ENCODE results near the gene TEX35.

DNA sequence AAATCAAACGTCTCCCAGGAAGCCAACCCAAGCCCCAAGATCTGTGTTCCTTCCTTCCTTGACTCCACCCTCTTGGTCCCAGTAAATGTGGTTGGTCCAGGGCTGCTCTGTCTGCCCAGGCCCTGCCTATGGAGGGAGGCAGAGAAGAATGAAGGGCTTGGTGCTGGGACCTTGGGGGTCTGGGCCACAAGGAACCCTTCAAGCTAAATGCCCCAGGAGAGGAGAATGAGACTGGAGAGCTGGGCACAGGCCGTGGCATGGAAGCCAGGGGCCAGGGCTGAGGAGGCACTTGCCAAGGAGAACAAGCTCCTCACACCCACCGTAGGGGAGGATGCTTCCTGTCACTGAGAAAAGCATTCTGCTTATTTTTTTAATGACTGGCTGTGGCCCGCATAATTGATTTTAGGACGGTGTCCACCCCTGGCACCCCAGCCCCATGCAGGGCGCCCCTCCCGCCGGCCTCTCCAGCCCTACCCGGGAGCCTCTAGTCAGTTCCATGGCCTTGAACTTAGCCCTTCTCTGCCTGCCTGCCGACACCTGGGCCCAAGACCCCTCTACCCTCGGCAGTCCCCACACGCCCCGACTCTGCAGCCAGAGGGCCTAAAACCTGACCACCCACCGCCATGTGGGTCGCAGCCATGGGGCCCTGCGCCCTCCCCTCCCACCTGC is 17.0 kb upstream of the TEX35 start:
- TF ChIP-seq ZFP3 (tag by site-specific recombination; IDR thresholded peaks at IDR 0.05; ENCODE audit: low read depth) = no peak
- TF ChIP-seq ELK4 (IDR thresholded peaks at IDR 0.05; ENCODE audit: borderline replicate concordance, low read depth, low read length) = no peak
- no peak for TF ChIP-seq ZNF174 (tag by site-specific recombination; IDR thresholded peaks at IDR 0.05)
- no peak for TF ChIP-seq CTCF (tag by site-specific recombination; IDR thresholded peaks at IDR 0.05)
- no peak for TF ChIP-seq ZNF239 (tag by site-specific recombination; IDR thresholded peaks at IDR 0.05)
- no peak for TF ChIP-seq ZNF423 (tag by site-specific recombination; IDR thresholded peaks at IDR 0.05)
- TF ChIP-seq ZNF830 (tag by site-specific recombination; IDR thresholded peaks at IDR 0.05; ENCODE audit: low read depth) = no peak
- no peak for TF ChIP-seq RBAK (tag by site-specific recombination; IDR thresholded peaks at IDR 0.05)
- no peak for TF ChIP-seq SALL2 (tag by site-specific recombination; IDR thresholded peaks at IDR 0.05; ENCODE audit: borderline replicate concordance)
- no peak for TF ChIP-seq YY1 (tag by site-specific recombination; IDR thresholded peaks at IDR 0.05)

Data from HEK293 (cell line).